ENCODE results near the gene GPR35.
A peak's percentile ranks its signal among the peaks of the same experiment; 100 is the strongest.
"Not testable (repeated sequence)": the region's sequence is repeated elsewhere in the genome, so short reads cannot be mapped to it uniquely, and the experiment has no call there.

Gene GPR35

DNA sequence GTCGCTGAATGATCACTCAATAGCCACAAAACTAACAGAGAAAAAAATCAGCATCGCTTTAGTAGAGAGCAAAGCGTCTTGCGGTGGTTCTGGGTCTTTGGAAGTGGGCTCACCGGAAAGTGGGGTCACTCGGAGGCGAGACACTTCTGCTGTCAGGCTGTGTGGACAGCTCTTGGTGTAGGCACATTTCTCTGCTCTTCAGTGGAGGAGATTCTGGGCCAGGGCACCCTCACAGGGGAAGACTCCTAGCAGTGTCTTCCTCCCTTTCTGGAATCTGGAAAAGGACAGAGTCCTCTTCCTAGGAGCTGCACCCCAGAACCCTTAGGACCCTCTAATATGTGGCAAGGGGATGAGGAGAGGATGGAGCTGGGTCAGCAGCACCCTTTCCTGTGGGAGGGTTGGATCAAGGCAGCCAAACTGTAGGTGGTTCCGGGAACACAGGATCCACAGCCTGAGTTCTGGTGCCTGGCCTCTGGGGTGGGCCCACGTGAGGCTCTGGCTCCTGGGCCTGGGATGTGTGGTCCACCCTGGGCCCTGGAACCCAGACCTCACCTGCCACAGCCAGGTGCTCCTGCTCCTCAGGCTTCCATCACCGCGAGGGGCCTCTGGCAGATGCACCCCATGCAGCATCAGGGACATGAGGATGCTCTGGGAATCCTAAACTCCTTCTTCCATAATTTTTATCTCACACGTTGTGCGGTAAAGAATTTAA is 25.1 kb downstream of the GPR35 start:
- Histone ChIP-seq H3K27ac (replicated peaks) (no peak overlapping the region), H3K4me3 (replicated peaks; ENCODE audit: insufficient read depth, low read length) (no peak overlapping the region), H3K27me3 (ENCODE audit: insufficient read depth, poor library complexity, severe bottlenecking) (peaks cover 4% of the 10 kb centered on the region)
- no peak for DNase-seq (ENCODE audit: low read depth in 1 of 2, low spot score in 1 of 2)
- no peak for TF ChIP-seq GABPA (IDR thresholded peaks at IDR 0.05; ENCODE audit: low read depth)
- TF ChIP-seq, protein P1, sequence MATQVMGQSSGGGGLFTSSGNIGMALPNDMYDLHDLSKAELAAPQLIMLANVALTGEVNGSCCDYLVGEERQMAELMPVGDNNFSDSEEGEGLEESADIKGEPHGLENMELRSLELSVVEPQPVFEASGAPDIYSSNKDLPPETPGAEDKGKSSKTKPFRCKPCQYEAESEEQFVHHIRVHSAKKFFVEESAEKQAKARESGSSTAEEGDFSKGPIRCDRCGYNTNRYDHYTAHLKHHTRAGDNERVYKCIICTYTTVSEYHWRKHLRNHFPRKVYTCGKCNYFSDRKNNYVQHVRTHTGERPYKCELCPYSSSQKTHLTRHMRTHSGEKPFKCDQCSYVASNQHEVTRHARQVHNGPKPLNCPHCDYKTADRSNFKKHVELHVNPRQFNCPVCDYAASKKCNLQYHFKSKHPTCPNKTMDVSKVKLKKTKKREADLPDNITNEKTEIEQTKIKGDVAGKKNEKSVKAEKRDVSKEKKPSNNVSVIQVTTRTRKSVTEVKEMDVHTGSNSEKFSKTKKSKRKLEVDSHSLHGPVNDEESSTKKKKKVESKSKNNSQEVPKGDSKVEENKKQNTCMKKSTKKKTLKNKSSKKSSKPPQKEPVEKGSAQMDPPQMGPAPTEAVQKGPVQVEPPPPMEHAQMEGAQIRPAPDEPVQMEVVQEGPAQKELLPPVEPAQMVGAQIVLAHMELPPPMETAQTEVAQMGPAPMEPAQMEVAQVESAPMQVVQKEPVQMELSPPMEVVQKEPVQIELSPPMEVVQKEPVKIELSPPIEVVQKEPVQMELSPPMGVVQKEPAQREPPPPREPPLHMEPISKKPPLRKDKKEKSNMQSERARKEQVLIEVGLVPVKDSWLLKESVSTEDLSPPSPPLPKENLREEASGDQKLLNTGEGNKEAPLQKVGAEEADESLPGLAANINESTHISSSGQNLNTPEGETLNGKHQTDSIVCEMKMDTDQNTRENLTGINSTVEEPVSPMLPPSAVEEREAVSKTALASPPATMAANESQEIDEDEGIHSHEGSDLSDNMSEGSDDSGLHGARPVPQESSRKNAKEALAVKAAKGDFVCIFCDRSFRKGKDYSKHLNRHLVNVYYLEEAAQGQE (IDR thresholded peaks at IDR 0.05; ENCODE audit: insufficient replicate concordance, low read depth): no peak
- TF ChIP-seq, protein P2, sequence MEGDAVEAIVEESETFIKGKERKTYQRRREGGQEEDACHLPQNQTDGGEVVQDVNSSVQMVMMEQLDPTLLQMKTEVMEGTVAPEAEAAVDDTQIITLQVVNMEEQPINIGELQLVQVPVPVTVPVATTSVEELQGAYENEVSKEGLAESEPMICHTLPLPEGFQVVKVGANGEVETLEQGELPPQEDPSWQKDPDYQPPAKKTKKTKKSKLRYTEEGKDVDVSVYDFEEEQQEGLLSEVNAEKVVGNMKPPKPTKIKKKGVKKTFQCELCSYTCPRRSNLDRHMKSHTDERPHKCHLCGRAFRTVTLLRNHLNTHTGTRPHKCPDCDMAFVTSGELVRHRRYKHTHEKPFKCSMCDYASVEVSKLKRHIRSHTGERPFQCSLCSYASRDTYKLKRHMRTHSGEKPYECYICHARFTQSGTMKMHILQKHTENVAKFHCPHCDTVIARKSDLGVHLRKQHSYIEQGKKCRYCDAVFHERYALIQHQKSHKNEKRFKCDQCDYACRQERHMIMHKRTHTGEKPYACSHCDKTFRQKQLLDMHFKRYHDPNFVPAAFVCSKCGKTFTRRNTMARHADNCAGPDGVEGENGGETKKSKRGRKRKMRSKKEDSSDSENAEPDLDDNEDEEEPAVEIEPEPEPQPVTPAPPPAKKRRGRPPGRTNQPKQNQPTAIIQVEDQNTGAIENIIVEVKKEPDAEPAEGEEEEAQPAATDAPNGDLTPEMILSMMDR (IDR thresholded peaks at IDR 0.05; ENCODE audit: insufficient read depth, low read length): no peak
- no peak for TF ChIP-seq SPI1 (IDR thresholded peaks at IDR 0.05; ENCODE audit: borderline replicate concordance, low read depth)
- TF ChIP-seq POLR2AphosphoS5 (IDR thresholded peaks at IDR 0.05; ENCODE audit: low read depth): no peak

DNA sequence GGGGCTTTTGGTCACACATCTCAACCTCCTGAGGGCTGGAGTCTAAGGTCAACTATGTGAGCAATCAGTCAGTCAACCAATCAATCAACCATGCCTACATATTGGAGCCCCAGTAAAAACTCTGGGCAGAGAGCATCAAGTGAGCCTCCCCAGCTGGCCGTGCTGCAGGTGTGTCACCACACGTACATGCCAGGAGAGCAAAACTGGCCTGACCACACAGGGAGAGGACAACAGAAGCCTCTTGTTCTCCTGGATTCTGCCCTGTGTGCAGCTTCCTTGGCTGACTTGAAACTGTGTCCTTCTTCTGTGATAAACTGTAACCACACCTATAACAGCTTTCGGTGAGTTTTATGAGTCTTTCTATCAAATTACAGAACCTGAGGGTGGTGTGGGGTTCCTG is 25.9 kb downstream of the GPR35 start:
- Histone ChIP-seq H3K27ac (replicated peaks) (no peak overlapping the region), H3K4me3 (replicated peaks; ENCODE audit: insufficient read depth, low read length) (no peak overlapping the region), H3K27me3 (ENCODE audit: insufficient read depth, poor library complexity, severe bottlenecking) (peaks cover 5% of the 10 kb centered on the region)
- no peak for DNase-seq (ENCODE audit: low read depth in 1 of 2, low spot score in 1 of 2)
- TF ChIP-seq GABPA (IDR thresholded peaks at IDR 0.05; ENCODE audit: low read depth): no peak
- no peak for TF ChIP-seq SPI1 (IDR thresholded peaks at IDR 0.05; ENCODE audit: borderline replicate concordance, low read depth)
- TF ChIP-seq POLR2AphosphoS5 (IDR thresholded peaks at IDR 0.05; ENCODE audit: low read depth): no peak
- TF ChIP-seq, protein P2 (IDR thresholded peaks at IDR 0.05; ENCODE audit: insufficient read depth, low read length): no peak
- TF ChIP-seq, protein P1 (IDR thresholded peaks at IDR 0.05; ENCODE audit: insufficient replicate concordance, low read depth): no peak

DNA sequence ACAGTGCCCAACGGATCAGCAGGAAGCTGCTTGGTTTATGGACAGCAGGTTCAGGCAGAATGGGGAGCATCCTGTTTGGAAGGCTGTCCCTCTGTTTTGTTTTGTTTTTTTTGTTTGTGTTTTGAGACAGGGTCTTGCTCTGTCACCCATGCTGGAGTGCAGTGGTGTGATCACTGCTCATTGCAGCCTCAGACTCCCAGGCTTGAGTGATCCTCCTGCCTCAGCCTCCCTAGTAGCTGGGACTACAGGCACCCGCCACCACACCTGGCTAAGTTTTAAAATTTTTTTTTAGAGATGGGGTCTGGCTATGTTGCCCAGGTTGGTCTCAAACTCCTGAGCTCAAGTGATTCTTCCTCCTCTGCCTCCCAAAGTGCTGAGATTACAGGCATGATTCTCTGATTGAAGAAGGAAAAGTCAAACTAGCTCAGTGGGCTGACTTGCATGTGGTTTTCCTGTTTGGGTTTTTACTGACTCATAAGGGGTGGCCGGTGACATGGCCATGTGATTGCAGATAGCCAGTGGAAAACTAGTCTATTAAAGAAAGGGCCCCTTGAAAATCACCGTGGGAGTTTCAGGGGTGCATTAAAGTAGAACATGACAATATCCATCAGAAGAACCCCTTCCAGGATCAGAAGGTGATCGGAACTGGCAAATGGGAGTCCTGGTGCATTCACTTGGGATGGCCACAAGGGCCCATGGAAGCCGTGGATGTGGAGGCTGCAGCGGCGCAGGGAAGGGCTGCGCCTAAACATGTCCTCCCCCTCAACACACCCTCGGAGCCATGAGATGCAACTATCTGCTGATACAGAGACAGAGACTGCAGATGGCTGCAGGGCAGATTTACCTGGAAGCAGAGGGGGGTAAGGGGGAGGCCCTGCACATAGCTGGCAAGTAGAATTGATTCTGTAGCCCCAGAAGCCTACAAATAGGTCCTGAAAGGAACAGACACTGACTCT is 30.9 kb downstream of the GPR35 start:
- DNase-seq (ENCODE audit: low read depth in 1 of 2, low spot score in 1 of 2): peak in 1 of 2 experiments; percentile 13
- no peak overlapping the region for H3K4me3 ChIP-seq (replicated peaks; ENCODE audit: insufficient read depth, low read length)
- H3K27ac ChIP-seq (replicated peaks): no peak overlapping the region
- TF ChIP-seq, protein P1 (IDR thresholded peaks at IDR 0.05; ENCODE audit: insufficient replicate concordance, low read depth): no peak
- TF ChIP-seq SPI1 (IDR thresholded peaks at IDR 0.05; ENCODE audit: borderline replicate concordance, low read depth) (no peak), POLR2AphosphoS5 (IDR thresholded peaks at IDR 0.05; ENCODE audit: low read depth) (no peak), GABPA (IDR thresholded peaks at IDR 0.05; ENCODE audit: low read depth) (no peak)
- TF ChIP-seq, protein P2 (IDR thresholded peaks at IDR 0.05; ENCODE audit: insufficient read depth, low read length): no peak
- H3K27me3 ChIP-seq (ENCODE audit: insufficient read depth, poor library complexity, severe bottlenecking): peaks cover 13% of the 10 kb centered on the region

DNA sequence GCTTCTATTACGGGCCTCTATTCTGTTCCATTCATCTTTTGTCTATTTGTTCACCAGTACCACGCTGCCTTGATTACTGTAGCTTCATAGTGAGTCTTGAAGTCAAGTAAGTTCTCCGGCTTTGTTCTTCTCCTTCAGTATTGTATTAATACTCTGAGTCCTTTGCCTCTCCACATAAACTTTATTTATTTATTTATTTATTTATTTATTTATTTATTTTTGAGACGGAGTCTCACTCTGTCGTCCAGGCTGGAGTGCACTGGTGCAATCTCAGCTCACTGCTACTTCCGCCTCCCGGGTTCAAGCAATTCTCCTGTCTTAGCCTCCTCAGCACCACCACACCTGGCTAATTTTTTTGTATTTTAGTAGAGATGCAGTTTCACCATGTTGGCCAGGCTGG is 34.6 kb downstream of the GPR35 start:
- H3K4me3 ChIP-seq (replicated peaks; ENCODE audit: insufficient read depth, low read length); H3K27ac ChIP-seq (replicated peaks); H3K27me3 ChIP-seq (ENCODE audit: insufficient read depth, poor library complexity, severe bottlenecking); DNase-seq (ENCODE audit: low read depth in 1 of 2, low spot score in 1 of 2): not testable (repeated sequence)

All from HL-60 (cell line).